ENCODE results near the gene PDLIM5. TPM values are rescaled to one million over a fixed set of nuclear protein-coding genes. Genes with fewer than 3 reads are reported as not detected.
A peak's percentile ranks its signal among the peaks of the same experiment; 100 is the strongest.

PDLIM5 gene
- total and polyA plus RNA-seq, 7 donors: 215 to 840 (median 480) TPM

- Histone ChIP-seq H3K36me3 (ENCODE audit: insufficient read depth in 1 of 2, low read depth in 1 of 2) (peaks cover 0 to 2% of the 10 kb centered on the region in 2 donors), H3K4me3 (no peak overlapping the region), H3K27ac (peak overlapping the region; percentile 78), H3K27me3 (ENCODE audit: insufficient read depth in 3 of 3, low read length in 2 of 3) (no peaks in the 10 kb centered on the region), H3K9me3 (no peaks in the 10 kb centered on the region), H3K4me1 (peaks cover 87% of the 10 kb centered on the region)
- WGBS, 3 donors: 56 to 98% (median 65%) methylated on average over 4 of the region's 4 CpGs
- ATAC-seq (no peak), DNase-seq (no peak)
- TF ChIP-seq CTCF (IDR thresholded peaks at IDR 0.05): no peak
- intact Hi-C loops (cut with DNase I): loop anchor here in 1 of 2 donors (5.0 kb wide), 1 partner anchor 47 kb away; no protein-coding TSS in a partner anchor
Observed at GRCh38 chr4:94504545-94504944, 52.8 kb downstream of the PDLIM5 start.

GRCh38 chr4:94506822-94507221, 55.1 kb downstream of the PDLIM5 start:
- Histone ChIP-seq H3K27ac (peak overlapping the region; percentile 78), H3K27me3 (ENCODE audit: insufficient read depth in 3 of 3, low read length in 2 of 3) (no peaks in the 10 kb centered on the region), H3K9me3 (no peaks in the 10 kb centered on the region), H3K36me3 (ENCODE audit: insufficient read depth in 1 of 2, low read depth in 1 of 2) (peaks cover 0 to 6% of the 10 kb centered on the region in 2 donors), H3K4me1 (peaks cover 85% of the 10 kb centered on the region), H3K4me3 (no peak overlapping the region)
- DNase-seq (no peak), ATAC-seq (no peak)
- 61 to 82% (median 62%) methylated on average over 7 of the region's 7 CpGs for WGBS, 3 donors
- no peak for TF ChIP-seq CTCF (IDR thresholded peaks at IDR 0.05)
- intact Hi-C loops (cut with DNase I): no loop called here

- Histone ChIP-seq H3K36me3 (ENCODE audit: insufficient read depth in 1 of 2, low read depth in 1 of 2) (peaks cover 0 to 6% of the 10 kb centered on the region in 2 donors), H3K9me3 (no peaks in the 10 kb centered on the region), H3K4me3 (no peak overlapping the region), H3K27me3 (ENCODE audit: insufficient read depth in 3 of 3, low read length in 2 of 3) (no peaks in the 10 kb centered on the region), H3K4me1 (peaks cover 80% of the 10 kb centered on the region), H3K27ac (peak overlapping the region; percentile 78)
- TF ChIP-seq CTCF (IDR thresholded peaks at IDR 0.05): no peak
- DNase-seq (no peak), ATAC-seq (peak in 2 of 4 donors; percentile 21)
- WGBS, 3 donors: 50 to 76% (median 54%) methylated on average over 2 of the region's 2 CpGs
- intact Hi-C loops (cut with DNase I): no loop called here
Observed at GRCh38 chr4:94507281-94507680, 55.5 kb downstream of the PDLIM5 start.

GRCh38 chr4:94507708-94508107, 56.0 kb downstream of the PDLIM5 start:
- no peaks in the 10 kb centered on the region for H3K9me3 ChIP-seq
- H3K27me3 ChIP-seq (ENCODE audit: insufficient read depth in 3 of 3, low read length in 2 of 3): no peaks in the 10 kb centered on the region
- DNase-seq (peak; percentile 36 to 63), ATAC-seq (peak; percentile 82 to 93 (median 90))
- no peak overlapping the region for H3K4me3 ChIP-seq
- H3K4me1 ChIP-seq: peaks cover 80% of the 10 kb centered on the region
- WGBS, 3 donors: 15 to 18% (median 15%) methylated on average over 1 of the region's 1 CpG
- no peak for TF ChIP-seq CTCF (IDR thresholded peaks at IDR 0.05)
- peak overlapping the region; percentile 78 for H3K27ac ChIP-seq
- peaks cover 0 to 6% of the 10 kb centered on the region in 2 donors for H3K36me3 ChIP-seq (ENCODE audit: insufficient read depth in 1 of 2, low read depth in 1 of 2)
- intact Hi-C loops (cut with DNase I): no loop called here

GRCh38 chr4:94508296-94508695, 56.6 kb downstream of the PDLIM5 start:
- TF ChIP-seq CTCF (IDR thresholded peaks at IDR 0.05): no peak
- DNase-seq (no peak), ATAC-seq (peak in 2 of 4 donors; percentile 11)
- peaks cover 0 to 6% of the 10 kb centered on the region in 2 donors for H3K36me3 ChIP-seq (ENCODE audit: insufficient read depth in 1 of 2, low read depth in 1 of 2)
- H3K4me3 ChIP-seq: no peak overlapping the region
- H3K27me3 ChIP-seq (ENCODE audit: insufficient read depth in 3 of 3, low read length in 2 of 3): no peaks in the 10 kb centered on the region
- no peaks in the 10 kb centered on the region for H3K9me3 ChIP-seq
- intact Hi-C loops (cut with DNase I): no loop called here
- WGBS, 3 donors: 15 to 45% (median 20%) methylated on average over 1 of the region's 1 CpG
- peak overlapping the region; percentile 78 for H3K27ac ChIP-seq
- H3K4me1 ChIP-seq: peaks cover 77% of the 10 kb centered on the region
